Measurements from ENCODE around the gene INCA1.

Gene INCA1

GRCh38 chr17:4945176-4945943 is 52.0 kb downstream of the INCA1 start:
- no peaks in the 10 kb centered on the region for H3K9me2 ChIP-seq (replicated peaks; ENCODE audit: control insufficient read depth, low read length)
- peak overlapping the region; percentile 94 for H3K4me2 ChIP-seq (ENCODE audit: low read length)
- H3K9me3 ChIP-seq (ENCODE audit: control insufficient read depth, insufficient read depth, low read length): no peaks in the 10 kb centered on the region
- H3K79me2 ChIP-seq (ENCODE audit: control insufficient read depth, low read length): peaks cover 83% of the 10 kb centered on the region
- H3F3A ChIP-seq (ENCODE audit: control insufficient read depth, insufficient read depth): peaks cover 69% of the 10 kb centered on the region
- peak overlapping the region; percentile 50 for H3K4me3 ChIP-seq (ENCODE audit: low read length)
- peak overlapping the region; percentile 99 for H3K27ac ChIP-seq (ENCODE audit: low read depth, low read length)
- no peaks in the 10 kb centered on the region for H3K27me3 ChIP-seq (ENCODE audit: control insufficient read depth, low read length)
- TF ChIP-seq CTCF (IDR thresholded peaks at IDR 0.05; ENCODE audit: low read depth, low read length, poor library complexity, severe bottlenecking) (no peak), EZH2phosphoT487 (IDR thresholded peaks at IDR 0.05; ENCODE audit: borderline replicate concordance, low read length) (no peak)
- peaks cover 80% of the 10 kb centered on the region for H3K36me3 ChIP-seq (ENCODE audit: control insufficient read depth, low read length)
- peaks cover 13% of the 10 kb centered on the region; the same call in 1 of the 2 replicates for H4K20me1 ChIP-seq (ENCODE audit: control insufficient read depth, insufficient read depth, low read depth, low read length)
- peaks cover 65% of the 10 kb centered on the region for H3K4me1 ChIP-seq (ENCODE audit: control insufficient read depth, low read length)

GRCh38 chr17:4944554-4945175 is 52.7 kb downstream of the INCA1 start:
- Histone ChIP-seq H3K27me3 (ENCODE audit: control insufficient read depth, low read length) (no peaks in the 10 kb centered on the region), H3F3A (ENCODE audit: control insufficient read depth, insufficient read depth) (peaks cover 71% of the 10 kb centered on the region), H3K9me3 (ENCODE audit: control insufficient read depth, insufficient read depth, low read length) (no peaks in the 10 kb centered on the region), H3K4me3 (ENCODE audit: low read length) (peak overlapping the region; percentile 50), H3K9me2 (replicated peaks; ENCODE audit: control insufficient read depth, low read length) (no peaks in the 10 kb centered on the region), H3K36me3 (ENCODE audit: control insufficient read depth, low read length) (peaks cover 81% of the 10 kb centered on the region), H3K27ac (ENCODE audit: low read depth, low read length) (peak overlapping the region; percentile 99), H3K4me1 (ENCODE audit: control insufficient read depth, low read length) (peaks cover 61% of the 10 kb centered on the region), H3K79me2 (ENCODE audit: control insufficient read depth, low read length) (peaks cover 80% of the 10 kb centered on the region), H4K20me1 (ENCODE audit: control insufficient read depth, insufficient read depth, low read depth, low read length) (peaks cover 13% of the 10 kb centered on the region; the same call in 1 of the 2 replicates), H3K4me2 (ENCODE audit: low read length) (peak overlapping the region; percentile 94)
- TF ChIP-seq EZH2phosphoT487 (IDR thresholded peaks at IDR 0.05; ENCODE audit: borderline replicate concordance, low read length) (no peak), CTCF (IDR thresholded peaks at IDR 0.05; ENCODE audit: low read depth, low read length, poor library complexity, severe bottlenecking) (no peak)

GRCh38 chr17:4944163-4944553 is 53.2 kb downstream of the INCA1 start:
- peaks cover 86% of the 10 kb centered on the region for H3K36me3 ChIP-seq (ENCODE audit: control insufficient read depth, low read length)
- peaks cover 60% of the 10 kb centered on the region for H3K4me1 ChIP-seq (ENCODE audit: control insufficient read depth, low read length)
- peak overlapping the region; percentile 99 for H3K27ac ChIP-seq (ENCODE audit: low read depth, low read length)
- peak overlapping the region; percentile 94 for H3K4me2 ChIP-seq (ENCODE audit: low read length)
- no peaks in the 10 kb centered on the region for H3K9me2 ChIP-seq (replicated peaks; ENCODE audit: control insufficient read depth, low read length)
- TF ChIP-seq EZH2phosphoT487 (IDR thresholded peaks at IDR 0.05; ENCODE audit: borderline replicate concordance, low read length) (no peak), CTCF (IDR thresholded peaks at IDR 0.05; ENCODE audit: low read depth, low read length, poor library complexity, severe bottlenecking) (no peak)
- H3K27me3 ChIP-seq (ENCODE audit: control insufficient read depth, low read length): no peaks in the 10 kb centered on the region
- peak overlapping the region; percentile 50 for H3K4me3 ChIP-seq (ENCODE audit: low read length)
- H3K9me3 ChIP-seq (ENCODE audit: control insufficient read depth, insufficient read depth, low read length): no peaks in the 10 kb centered on the region
- peaks cover 70% of the 10 kb centered on the region for H3F3A ChIP-seq (ENCODE audit: control insufficient read depth, insufficient read depth)
- peaks cover 13% of the 10 kb centered on the region; the same call in 1 of the 2 replicates for H4K20me1 ChIP-seq (ENCODE audit: control insufficient read depth, insufficient read depth, low read depth, low read length)
- peaks cover 86% of the 10 kb centered on the region for H3K79me2 ChIP-seq (ENCODE audit: control insufficient read depth, low read length)
